H9 (cell line): ENCODE measurements around the gene INSR. TPM values are rescaled to one million over a fixed set of nuclear protein-coding genes. Genes with fewer than 3 reads are reported as not detected.

Source experiments
- DNase-seq: peaks from one replicate; pipeline ENCODE4 v3.0.0-alpha.2; 2017
- H2AFZ ChIP-seq: one replicate; pipeline ENCODE4 v1.6.1; 2013; ENCODE audit warnings: mild to moderate bottlenecking, low read length, control low read depth, moderate library complexity
- H2AK5ac ChIP-seq: 2 replicates; pipeline ENCODE4 v1.6.1; 2013; ENCODE audit warnings: low read length, control low read depth, mixed read lengths; ENCODE audit not compliant: insufficient read length
- H2BK120ac ChIP-seq: one replicate; pipeline ENCODE4 v1.6.1; 2013; ENCODE audit warnings: low read depth, mild to moderate bottlenecking, low read length, control low read depth, inconsistent platforms; ENCODE audit not compliant: poor library complexity, severe bottlenecking
- H2BK12ac ChIP-seq: 2 replicates; pipeline ENCODE4 v1.6.1; 2013; ENCODE audit warnings: low read length, control low read depth, mixed read lengths, low read depth; ENCODE audit not compliant: insufficient read length
- H2BK15ac ChIP-seq: 2 replicates; pipeline ENCODE4 v1.6.1; 2013; ENCODE audit warnings: low read depth, low read length, control low read depth
- H2BK20ac ChIP-seq: one replicate; pipeline ENCODE4 v1.6.1; 2013; ENCODE audit warnings: low read depth, mild to moderate bottlenecking, low read length, control low read depth, inconsistent platforms; ENCODE audit not compliant: poor library complexity, severe bottlenecking
- H2BK5ac ChIP-seq: 2 replicates; pipeline ENCODE4 v1.6.1; 2013; ENCODE audit warnings: low read length, control low read depth, mixed read lengths; ENCODE audit not compliant: insufficient read length
- H3K14ac ChIP-seq: 2 replicates; pipeline ENCODE4 v1.6.1; 2013; ENCODE audit warnings: low read length, control low read depth; ENCODE audit not compliant: insufficient read depth
- H3K18ac ChIP-seq: 2 replicates; pipeline ENCODE4 v1.6.1; 2013; ENCODE audit warnings: low read depth, mild to moderate bottlenecking, mixed read lengths, low read length, control low read depth; ENCODE audit not compliant: insufficient read length
- H3K23ac ChIP-seq: 2 replicates; pipeline ENCODE4 v1.6.1; 2013; ENCODE audit warnings: low read length, control low read depth, mixed read lengths, low read depth; ENCODE audit not compliant: insufficient read length
- H3K23me2 ChIP-seq: 2 replicates; pipeline ENCODE4 v1.6.1; 2013; ENCODE audit warnings: low read depth, mild to moderate bottlenecking, mixed read lengths, low read length, control low read depth; ENCODE audit not compliant: insufficient read length, poor library complexity, severe bottlenecking
- H3K27ac ChIP-seq: 2 replicates; pipeline ENCODE4 v1.5.1; 2013; ENCODE audit warnings: low read length, control low read depth, mixed read lengths, low read depth; ENCODE audit not compliant: insufficient read length
- H3K27me3 ChIP-seq: 2 replicates; pipeline ENCODE4 v1.6.1; 2013; ENCODE audit warnings: low read length, control low read depth, inconsistent platforms; ENCODE audit not compliant: insufficient read depth
- H3K4ac ChIP-seq: 2 replicates; pipeline ENCODE4 v1.6.1; 2013; ENCODE audit warnings: low read depth, mild to moderate bottlenecking, control low read depth, inconsistent platforms, low read length, moderate library complexity
- H3K4me1 ChIP-seq: 2 replicates; pipeline ENCODE4 v1.6.1; 2013; ENCODE audit warnings: low read length, control low read depth, inconsistent platforms; ENCODE audit not compliant: insufficient read depth
- H3K4me2 ChIP-seq: 2 replicates; pipeline ENCODE4 v1.6.1; 2013; ENCODE audit warnings: low read length, control low read depth, mixed read lengths; ENCODE audit not compliant: insufficient read length, insufficient read depth
- H3K56ac ChIP-seq: 2 replicates; pipeline ENCODE4 v1.6.1; 2013; ENCODE audit warnings: low read depth, mild to moderate bottlenecking, mixed read lengths, low read length, control low read depth; ENCODE audit not compliant: insufficient read length
- H3K79me1 ChIP-seq: 2 replicates; pipeline ENCODE4 v1.6.1; 2013; ENCODE audit warnings: low read depth, mild to moderate bottlenecking, moderate library complexity, low read length, control low read depth, inconsistent platforms; ENCODE audit not compliant: insufficient read depth, poor library complexity, severe bottlenecking
- H3K79me2 ChIP-seq: 2 replicates; pipeline ENCODE4 v1.6.1; 2013; ENCODE audit warnings: low read length, control low read depth, inconsistent platforms; ENCODE audit not compliant: insufficient read depth
- H3K9ac ChIP-seq: 2 replicates; pipeline ENCODE4 v1.6.1; 2013; ENCODE audit warnings: low read length, control low read depth, mixed read lengths; ENCODE audit not compliant: insufficient read length; ENCODE audit errors: extremely low read depth
- H3K9me3 ChIP-seq: one replicate; pipeline ENCODE4 v1.6.1; 2013; ENCODE audit warnings: low read depth, low read length, inconsistent platforms; ENCODE audit not compliant: control insufficient read depth
- H3T11ph ChIP-seq: one replicate; pipeline ENCODE4 v1.6.1; 2013; ENCODE audit warnings: mild to moderate bottlenecking, low read length, control low read depth, inconsistent platforms
- H4K20me1 ChIP-seq: one replicate; pipeline ENCODE4 v1.6.1; 2013; ENCODE audit not compliant: control insufficient read depth, insufficient read length, insufficient read depth
- H4K5ac ChIP-seq: 2 replicates; pipeline ENCODE4 v1.6.1; 2013; ENCODE audit warnings: low read depth, mild to moderate bottlenecking, mixed read lengths, low read length, control low read depth; ENCODE audit not compliant: insufficient read length
- H4K8ac ChIP-seq: replicated peaks from 2 replicates; pipeline ENCODE4 v1.6.1; 2013; ENCODE audit warnings: low read length, control low read depth, mixed read lengths, low read depth; ENCODE audit not compliant: insufficient read length
- H4K91ac ChIP-seq: 2 replicates; pipeline ENCODE4 v1.6.1; 2013; ENCODE audit warnings: low read depth, mild to moderate bottlenecking, moderate library complexity, mixed read lengths, low read length, control low read depth; ENCODE audit not compliant: insufficient read length
- H3K27ac Mint-ChIP-seq, 3 experiments: 2 replicates in 2 of 3; 3 replicates in 1 of 3; pipeline ENCODE4 v1.8.0; 2020 to 2021; ENCODE audit warnings: mixed read lengths in 3 of 3, mild to moderate bottlenecking in 1 of 3, moderate library complexity in 1 of 3
- H3K27me3 Mint-ChIP-seq: 2 replicates; pipeline ENCODE4 v1.8.0; 2021; ENCODE audit warnings: low read depth, mild to moderate bottlenecking, moderate library complexity, mixed read lengths
- H3K36me3 Mint-ChIP-seq, 3 experiments: 2 replicates in 2 of 3; 3 replicates in 1 of 3; pipeline ENCODE4 v1.8.0; 2020 to 2021; ENCODE audit warnings: low read depth in 3 of 3, mixed read lengths in 3 of 3; ENCODE audit not compliant: insufficient read depth in 1 of 3
- H3K4me1 Mint-ChIP-seq, 2 experiments: 2 replicates each; pipeline ENCODE4 v1.8.0; 2020; ENCODE audit warnings: mixed read lengths in 2 of 2
- H3K4me3 Mint-ChIP-seq, 2 experiments: 2 replicates in 1 of 2; 3 replicates in 1 of 2; pipeline ENCODE4 v1.8.0; 2020 to 2021; ENCODE audit warnings: mild to moderate bottlenecking in 2 of 2, mixed read lengths in 2 of 2, moderate library complexity in 1 of 2
- H3K9me3 Mint-ChIP-seq, 2 experiments: 2 replicates in 1 of 2; 3 replicates in 1 of 2; pipeline ENCODE4 v1.8.0; 2020; ENCODE audit warnings: mild to moderate bottlenecking in 2 of 2, mixed read lengths in 2 of 2, moderate library complexity in 1 of 2
- CTCF ChIP-seq: fragments of 200-600 bp; sonication (generic); conservative IDR thresholded peaks from 3 replicates; pipeline ENCODE4 v1.8.0; 2021; ENCODE audit warnings: antibody characterized with exemption, mild to moderate bottlenecking
- WGBS: extraction: QIAGEN DNeasy Blood & Tissue Kit; methylation state at CpG from one replicate; pipeline ENCODE4 v1.1.7; 2013; ENCODE audit warnings: missing lambda C conversion rate, low lambda C conversion rate, mixed read lengths; ENCODE audit not compliant: insufficient read length; ENCODE audit errors: extremely low coverage; 5-methylcytosine and 5-hydroxymethylcytosine counted together
- total RNA-seq: library from RNA; stranded (reverse); gene quantifications from 2 replicates; pipeline ENCODE4 v1.2.1, GENCODE V29; 2021

The INSR gene
- total RNA-seq, 1 experiment from 2014 or later: 39.8 TPM

- Histone ChIP-seq H2BK12ac (no peak overlapping the region), H3K79me1 (no peaks in the 10 kb centered on the region), H2BK20ac (no peak overlapping the region), H3K79me2 (no peaks in the 10 kb centered on the region), H3K14ac (no peak overlapping the region), H2BK120ac (no peak overlapping the region), H3K27me3 (no peaks in the 10 kb centered on the region), H3K9me3 (peaks cover 18% of the 10 kb centered on the region), H3K56ac (no peak overlapping the region), H3T11ph (no peak overlapping the region), H3K4me1 (no peaks in the 10 kb centered on the region), H4K91ac (no peak overlapping the region), H3K4ac (no peak overlapping the region), H3K9ac (no peak overlapping the region), H2AK5ac (no peak overlapping the region), H3K18ac (no peak overlapping the region), H3K4me2 (no peak overlapping the region), H2BK5ac (no peak overlapping the region), H2BK15ac (no peak overlapping the region), H3K23me2 (no peaks in the 10 kb centered on the region), H4K5ac (no peak overlapping the region), H3K27ac (no peak overlapping the region), H4K20me1 (no peaks in the 10 kb centered on the region), H2AFZ (no peak overlapping the region), H3K23ac (no peak overlapping the region), H4K8ac (no peak overlapping the region)
- DNase-seq: no peak
- H3K27ac Mint-ChIP-seq: no peak overlapping the region; a peak in 1 of 7 replicates
- no peak overlapping the region for H3K4me3 Mint-ChIP-seq
- no peaks in the 10 kb centered on the region for H3K4me1 Mint-ChIP-seq
- TF ChIP-seq CTCF: no peak
- H3K36me3 Mint-ChIP-seq: peaks cover 34 to 58% (median 47%) of the 10 kb centered on the region in 3 experiments
- H3K27me3 Mint-ChIP-seq: no peaks in the 10 kb centered on the region; the same call in 1 of the 2 replicates
- peaks cover 18 to 19% of the 10 kb centered on the region in 2 experiments for H3K9me3 Mint-ChIP-seq
- no CpG with 5 or more reads among the region's 4 CpGs for WGBS
These were observed 121.4 kb downstream of the INSR start for GRCh38 chr19:7172794-7173193.
